ENCODE data around the gene ZGLP1.

GRCh38 chr19:10290876-10291553 is 18.6 kb downstream of the ZGLP1 start:
- TF ChIP-seq SIN3A (IDR thresholded peaks at IDR 0.05; ENCODE audit: borderline replicate concordance, insufficient read depth, low read length) (no peak), POLR2AphosphoS5 (IDR thresholded peaks at IDR 0.05; ENCODE audit: low read depth, low read length) (0 out of 2 replicates have a peak, but pooled peaks have one; percentile 29), REST (IDR thresholded peaks at IDR 0.05; ENCODE audit: insufficient read depth in 1 of 2, low read depth in 2 of 2, low read length in 2 of 2) (no peak)
